ENCODE data around the gene HOXD10.

The HOXD10 gene

DNA sequence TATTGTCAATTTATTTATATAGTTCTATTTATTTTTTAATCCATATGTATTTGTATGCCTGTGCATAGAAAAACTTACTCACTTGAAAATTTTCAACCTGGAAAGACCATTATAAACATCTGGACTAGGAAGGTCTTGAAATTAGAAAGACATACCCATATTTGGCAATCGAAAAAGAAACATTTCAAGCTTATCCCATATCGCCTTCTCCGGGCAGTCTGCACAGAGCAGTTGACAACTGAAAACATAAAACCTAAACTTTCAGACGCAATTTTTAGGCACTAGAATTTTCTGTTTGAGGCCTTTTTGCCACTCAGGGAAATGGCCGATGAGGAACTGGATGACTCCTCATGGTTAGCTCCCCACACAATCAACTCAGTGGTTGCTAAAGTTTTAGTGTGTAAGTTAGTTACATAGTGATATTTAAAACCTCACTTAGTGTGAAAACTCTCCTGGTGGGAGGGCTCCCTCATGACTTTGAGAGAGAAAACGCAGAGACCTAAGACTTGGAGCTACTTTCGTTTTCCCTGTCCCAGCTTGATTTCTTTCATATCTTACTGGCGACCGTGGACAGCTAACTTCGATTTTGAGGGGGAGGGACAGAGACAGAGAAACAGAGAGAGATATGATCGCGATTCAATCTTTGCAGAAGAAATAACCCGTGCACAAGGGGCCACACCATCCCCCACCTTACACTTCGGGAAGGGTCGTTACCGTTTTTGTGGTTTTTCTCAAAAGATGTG lies 20.2 kb upstream of the HOXD10 start:
- DNase-seq: peak in 1 of 2 donors; percentile 31

DNA sequence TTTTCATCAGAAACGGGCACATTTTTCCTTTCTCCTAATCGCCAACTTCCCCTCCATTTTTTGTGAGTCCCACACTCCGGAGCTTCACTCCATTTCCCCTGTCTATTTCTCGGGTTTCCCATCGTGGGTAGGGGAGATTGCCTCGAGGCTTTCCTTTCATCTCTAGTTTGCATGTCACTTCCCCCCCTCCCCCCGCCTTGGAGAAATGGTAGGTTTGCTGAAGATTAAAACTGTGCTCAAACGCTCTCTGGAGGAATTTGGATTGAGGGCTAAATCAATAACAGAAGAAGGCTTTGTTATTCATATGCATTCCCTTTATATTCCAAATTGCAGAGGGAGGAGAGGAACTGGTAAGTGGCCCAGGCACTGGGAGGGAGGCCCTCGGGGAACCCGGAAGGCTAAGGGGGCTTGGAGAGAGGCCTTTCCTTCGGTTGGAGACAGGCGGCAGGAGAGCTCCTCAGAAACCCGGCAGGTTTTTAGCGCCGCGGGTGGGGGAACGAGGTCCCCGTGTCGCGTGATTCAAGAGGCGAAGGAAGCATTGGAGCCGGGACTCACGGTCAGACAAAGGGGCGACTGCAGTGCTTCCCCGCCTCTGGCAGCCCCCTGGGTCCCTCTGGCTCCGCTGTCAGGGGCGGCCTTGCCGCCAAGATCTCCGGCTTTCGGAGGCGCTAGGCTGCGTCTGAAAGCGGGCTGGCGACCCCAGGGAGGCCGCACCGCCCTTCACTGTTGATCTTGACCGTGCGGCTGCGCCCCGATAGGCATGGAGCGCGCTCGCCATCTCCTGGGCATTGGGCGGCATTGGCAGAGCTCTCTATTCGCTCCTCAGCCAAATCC lies 19.4 kb upstream of the HOXD10 start:
- DNase-seq: peak; percentile 42 to 65

DNA sequence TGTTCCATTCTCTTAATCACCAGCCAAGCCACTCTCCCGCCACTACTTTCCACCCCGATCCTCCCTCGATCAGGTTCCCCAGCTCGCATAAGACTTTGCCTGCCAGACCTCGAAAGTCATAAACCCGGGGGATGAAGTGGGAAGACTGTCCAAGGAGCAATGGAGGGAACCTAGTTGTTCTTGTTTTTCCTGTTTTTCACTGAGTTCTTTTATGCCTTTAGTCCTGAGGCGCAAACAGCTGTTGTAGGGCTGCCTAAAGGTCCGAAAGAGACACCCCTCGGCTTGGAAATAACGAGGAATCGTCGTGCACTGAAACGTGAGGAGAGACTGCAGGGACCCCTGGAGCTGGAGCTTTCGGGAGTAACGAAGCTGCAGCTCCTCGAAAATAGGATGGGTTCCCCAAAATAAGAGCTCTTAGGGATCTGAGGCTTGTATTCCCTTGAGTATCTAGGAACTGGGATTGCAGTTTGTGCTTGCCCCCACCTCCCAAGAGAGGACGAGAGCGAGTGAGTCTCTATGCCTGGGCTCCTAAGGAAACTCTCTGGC lies 18.7 kb upstream of the HOXD10 start:
- no peak for DNase-seq

GRCh38 chr2:176098366-176099158 lies 18.0 kb upstream of the HOXD10 start:
- no peak for DNase-seq

DNA sequence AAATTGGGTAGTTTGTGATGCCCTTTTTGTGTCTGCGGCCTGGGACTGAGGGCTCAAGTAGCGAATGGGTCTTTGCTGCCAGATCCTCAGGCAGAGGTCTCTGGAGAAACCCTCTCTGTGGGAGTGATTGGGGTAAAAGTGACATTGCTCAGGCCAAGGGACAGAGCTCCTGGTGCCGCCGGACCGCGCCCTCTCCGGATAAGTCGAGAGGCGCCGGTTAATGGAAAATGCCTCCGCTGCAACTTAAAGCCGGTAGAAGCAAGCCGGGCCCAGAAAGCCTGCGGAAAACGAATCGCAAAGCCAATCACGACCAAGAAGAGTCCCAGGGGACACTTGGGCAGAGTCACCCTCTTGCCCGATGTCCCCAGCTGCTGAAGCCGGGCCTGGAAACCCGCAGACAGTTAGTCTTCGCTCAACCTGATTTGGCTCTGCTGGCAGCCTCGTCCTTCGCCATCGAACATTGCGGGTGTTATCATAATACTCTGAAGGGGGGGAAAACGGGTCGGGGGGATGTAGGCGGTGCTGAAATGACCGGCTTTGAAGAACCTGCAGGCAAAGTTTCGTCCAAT lies 17.3 kb upstream of the HOXD10 start:
- DNase-seq: no peak

- DNase-seq: no peak
These were observed 16.6 kb upstream of the HOXD10 start, which contains the start of gene HOXD12 for GRCh38 chr2:176099728-176100546. Gene HOXD12 (plus strand): TSS chr2:176099795. CDS start chr2:176099802, 7 bp downstream.

- DNase-seq: no peak
These were observed 15.9 kb upstream of the HOXD10 start for GRCh38 chr2:176100547-176101140.

DNA sequence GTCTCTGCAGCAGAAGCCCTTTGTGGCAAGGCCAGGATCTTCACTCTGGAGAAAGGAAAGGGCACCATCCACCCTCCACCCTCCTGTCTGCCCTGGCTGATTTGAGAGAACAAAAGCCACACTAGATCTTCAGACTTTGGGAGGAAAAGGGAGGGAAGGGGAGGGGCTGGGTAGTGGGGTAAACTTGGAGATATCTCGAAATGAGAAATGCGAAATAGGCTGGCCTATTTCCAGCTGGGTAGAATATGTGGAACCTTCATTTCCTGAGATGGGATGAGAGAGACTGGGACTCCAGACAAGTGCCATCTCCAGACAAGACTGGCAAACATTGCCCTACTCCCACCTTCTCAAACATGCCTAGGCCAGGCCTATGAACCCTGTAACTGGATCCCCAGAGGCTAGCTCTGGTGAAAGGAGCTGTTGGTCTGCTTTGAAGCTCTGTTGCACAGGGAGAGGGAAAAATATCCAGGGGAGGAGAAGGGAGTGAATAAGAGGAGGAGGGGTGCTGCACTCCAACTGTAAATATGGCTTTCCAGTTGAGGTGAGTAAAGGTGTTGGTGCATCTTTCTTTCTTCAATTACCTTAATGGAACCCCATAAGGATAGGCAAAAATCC lies 15.3 kb upstream of the HOXD10 start:
- no peak for DNase-seq

DNA sequence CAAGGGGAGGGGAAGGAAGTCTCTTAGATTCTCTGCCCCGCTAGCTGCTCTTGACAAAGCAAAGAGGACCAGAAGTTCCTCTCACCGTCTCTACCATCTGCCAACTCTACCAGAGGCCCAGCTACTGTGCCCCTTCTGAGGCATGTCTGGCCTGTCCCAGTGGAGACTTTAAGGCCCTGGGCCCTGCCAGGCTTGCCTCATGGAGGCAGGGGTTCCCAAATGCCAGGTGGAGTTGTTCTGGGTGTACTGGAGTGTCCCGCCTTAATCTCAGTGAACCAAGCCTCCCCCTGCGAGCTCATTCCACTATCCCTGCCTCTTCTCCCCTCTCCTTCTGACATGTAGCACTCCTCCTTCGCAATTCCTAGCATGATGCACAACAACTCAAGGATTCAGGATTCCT lies 14.7 kb upstream of the HOXD10 start:
- no peak for DNase-seq

GRCh38 chr2:176102309-176102866 lies 14.2 kb upstream of the HOXD10 start:
- no peak for DNase-seq

DNA sequence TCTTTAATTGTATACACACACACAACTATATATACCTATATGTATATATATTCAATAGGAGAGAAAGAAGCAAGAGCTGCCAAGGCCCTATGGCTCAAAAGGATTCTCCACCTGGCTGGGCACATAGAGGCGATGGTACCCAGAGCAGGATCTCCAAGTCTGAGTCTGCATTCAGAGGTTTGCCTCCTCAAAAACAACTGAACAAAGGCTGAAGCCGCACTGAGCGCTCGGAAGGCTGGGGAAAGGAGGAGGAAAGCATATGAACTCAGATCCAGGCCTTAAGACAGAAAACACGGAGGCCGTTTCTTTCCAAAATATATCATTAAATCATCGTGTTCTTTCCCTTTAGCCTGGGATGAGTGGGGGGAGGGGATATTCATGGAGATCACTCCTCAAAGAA lies 13.4 kb upstream of the HOXD10 start:
- no peak for DNase-seq

DNA sequence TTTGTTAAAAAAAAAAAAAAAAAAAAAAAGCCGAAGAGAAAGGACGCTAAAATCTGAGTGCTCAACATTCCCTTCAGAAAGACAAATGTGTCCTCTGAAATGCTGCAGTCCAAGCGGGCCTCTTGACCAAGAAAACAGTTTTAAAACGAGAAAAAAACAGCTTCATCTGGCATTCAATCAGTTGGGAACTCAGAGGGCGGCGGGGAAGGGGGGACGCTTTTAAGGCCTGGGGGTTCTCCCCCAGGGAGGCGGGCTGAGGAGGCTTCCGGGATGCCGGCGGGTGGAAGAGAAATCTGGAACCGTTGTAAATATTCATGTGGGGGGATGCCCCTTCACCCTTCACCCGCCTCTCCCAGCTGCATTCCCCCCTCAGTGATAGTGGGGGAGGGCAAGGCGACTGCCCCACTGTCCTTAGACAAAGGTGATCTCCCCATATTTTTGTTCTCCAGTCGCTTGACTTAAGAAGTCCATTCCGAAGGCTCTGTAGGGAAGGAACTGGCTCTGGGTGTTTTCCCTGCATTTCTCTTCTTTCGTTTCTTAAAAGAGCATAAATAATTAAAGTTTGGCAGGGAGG lies 12.7 kb upstream of the HOXD10 start:
- no peak for DNase-seq

GRCh38 chr2:176104316-176105077 lies 12.1 kb upstream of the HOXD10 start:
- DNase-seq: no peak

GRCh38 chr2:176105078-176105729 lies 11.4 kb upstream of the HOXD10 start:
- DNase-seq: no peak

GRCh38 chr2:176105730-176106580 lies 10.6 kb upstream of the HOXD10 start:
- DNase-seq: no peak

- DNase-seq: no peak
These were observed 9.7 kb upstream of the HOXD10 start, which contains the start of gene HOXD11 for GRCh38 chr2:176106581-176107539. Gene HOXD11 (plus strand): TSS chr2:176107280. CDS start chr2:176107356, 76 bp downstream.

Measured in CD4-positive, alpha-beta T cell treated with Interferon alpha-2 for 1 hour (primary cell).